GM19324 (cell line): ENCODE measurements around the gene OSBP2.
"Not testable (repeated sequence)": the region's sequence is repeated elsewhere in the genome, so short reads cannot be mapped to it uniquely, and the experiment has no call there.

Experiments used
- ATAC-seq: cut with Tn5 transposase; IDR thresholded peaks from one replicate; pipeline ENCODE4 v1.9.1; 2021; ENCODE audit warnings: mild to moderate bottlenecking, moderate library complexity; ENCODE audit not compliant: unreplicated experiment, low FRiP score

Gene OSBP2

DNA sequence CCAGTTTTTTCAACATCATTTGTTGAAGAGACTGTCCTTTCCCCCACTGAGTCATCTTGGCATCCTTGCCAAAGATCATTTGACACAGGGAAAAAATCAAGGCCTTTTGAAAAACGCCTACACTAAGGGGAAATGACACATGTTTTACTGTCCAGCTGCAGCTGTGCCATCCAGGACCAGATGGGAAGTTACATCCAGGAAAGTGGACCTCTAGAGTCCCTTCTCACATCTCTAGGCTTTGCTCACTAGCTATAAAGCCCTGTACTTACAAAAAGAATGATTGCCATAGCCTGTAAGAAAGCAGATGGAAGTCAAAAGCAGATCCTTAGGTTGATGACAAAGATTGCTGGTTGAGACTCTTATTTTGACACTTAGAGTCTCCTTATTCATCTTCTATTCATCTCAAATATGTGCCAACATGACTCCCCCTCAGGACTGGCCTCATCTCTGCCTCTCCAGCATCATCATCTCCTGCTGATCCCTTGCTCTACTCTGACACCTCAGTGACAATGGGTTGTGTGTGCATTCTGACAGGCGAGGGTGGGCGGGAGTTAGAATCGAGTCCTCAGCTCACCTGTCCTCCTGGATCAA, 22.8 kb downstream of the OSBP2 start:
- ATAC-seq, result no peak

DNA sequence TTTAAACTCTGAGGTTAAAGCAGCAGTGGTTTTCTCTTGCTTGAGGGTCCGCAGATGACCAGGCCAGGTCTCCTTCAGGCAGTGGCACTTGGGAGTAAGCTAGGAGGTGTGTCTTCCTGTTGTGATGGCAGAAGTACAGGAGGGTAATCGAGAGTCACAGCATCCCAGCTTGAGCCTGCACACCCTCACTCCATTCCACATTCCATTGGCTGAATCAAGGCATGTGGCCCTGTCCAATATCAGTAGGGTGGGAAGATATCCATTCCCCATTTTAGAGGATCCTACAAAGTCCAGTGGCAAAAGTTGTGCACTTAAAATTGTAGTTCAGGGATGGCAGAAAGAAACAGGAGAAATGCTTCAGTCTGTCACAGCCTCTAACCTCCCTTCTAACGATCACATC, 23.3 kb downstream of the OSBP2 start:
- ATAC-seq, result no peak

DNA sequence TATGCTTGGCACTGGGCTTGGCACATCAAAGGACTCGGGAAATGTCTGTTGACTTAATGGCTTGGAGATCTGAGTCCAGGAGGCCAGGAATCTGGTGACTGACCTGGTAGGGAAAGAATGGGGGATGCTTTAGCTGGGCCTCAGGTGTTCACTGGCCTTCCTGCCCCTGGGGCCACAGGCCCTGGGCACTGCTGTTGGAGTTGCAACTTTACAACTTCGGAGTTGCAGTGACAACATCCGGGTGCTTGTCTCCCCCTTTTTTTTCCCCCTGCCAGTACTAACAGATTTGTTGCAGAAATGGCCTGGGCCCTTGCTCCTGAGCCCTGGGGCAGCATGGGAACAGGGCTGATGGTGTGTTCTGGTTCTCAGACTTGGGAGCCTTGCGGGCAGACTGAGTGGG, 23.8 kb downstream of the OSBP2 start:
- no peak for ATAC-seq

DNA sequence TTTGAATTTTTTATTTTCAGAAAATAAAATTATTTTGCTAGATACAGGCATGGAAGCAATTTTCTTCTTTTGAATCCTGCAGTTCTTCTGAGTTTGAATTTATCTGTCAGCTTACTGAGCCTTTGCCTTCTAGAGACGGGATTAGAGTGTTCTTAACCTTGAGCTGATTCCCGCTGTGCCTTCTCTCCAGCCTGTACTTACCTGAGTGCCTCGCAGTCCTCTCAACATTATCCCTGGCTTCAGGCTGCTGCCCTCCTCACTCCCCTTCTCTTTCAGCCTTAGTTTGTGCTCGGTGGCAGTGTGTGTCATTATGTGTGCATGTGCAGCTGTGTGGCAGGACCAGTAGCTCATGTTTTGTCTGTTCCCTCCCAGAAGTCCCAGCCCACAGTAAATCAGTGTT, 24.3 kb downstream of the OSBP2 start:
- no peak for ATAC-seq

DNA sequence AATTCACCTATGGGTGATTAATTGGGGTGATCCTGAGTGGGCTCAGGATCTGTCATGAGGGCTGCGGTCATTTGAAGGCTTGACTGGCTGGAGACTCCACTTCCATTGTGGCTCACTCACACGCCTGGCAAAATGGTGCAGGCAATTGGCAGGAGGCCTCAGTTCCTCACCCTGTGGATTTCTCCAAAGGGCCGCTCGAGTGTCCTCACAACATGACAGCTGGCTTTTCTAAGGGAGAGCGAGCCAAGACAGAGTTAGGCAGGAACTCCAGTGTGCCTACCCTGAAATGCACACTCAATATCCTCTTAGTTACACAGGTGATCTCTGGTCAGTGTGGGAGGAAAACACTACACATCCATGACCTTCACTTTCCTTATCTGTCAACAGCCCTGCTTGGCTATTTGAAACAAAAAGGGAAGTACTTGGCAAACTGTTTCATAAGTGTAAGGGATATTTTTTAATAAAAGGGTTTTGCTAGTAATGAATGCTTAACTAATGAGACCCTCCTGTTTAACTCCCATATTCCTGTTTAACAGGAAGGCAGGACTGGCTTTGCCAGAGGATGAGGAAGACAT, 25.7 kb downstream of the OSBP2 start:
- no peak for ATAC-seq

DNA sequence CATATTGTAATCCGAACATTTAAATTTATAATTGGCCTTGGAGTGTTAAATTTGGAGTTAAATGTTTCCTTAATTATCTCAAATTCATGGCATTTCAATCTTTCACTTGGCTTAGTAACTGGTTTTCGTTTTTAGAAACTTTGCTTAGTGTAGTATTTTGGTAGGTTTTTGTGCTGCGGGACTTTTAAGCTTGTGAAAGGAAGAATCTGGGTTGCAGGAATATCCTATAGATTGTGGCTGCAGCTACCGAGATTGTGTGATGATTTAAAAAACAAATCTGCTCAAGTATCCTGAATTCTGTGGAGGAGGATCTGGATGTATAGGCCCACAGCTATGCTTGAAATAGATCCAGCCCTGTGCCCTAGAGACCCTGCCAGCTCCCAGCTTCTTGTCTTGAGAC, 27.1 kb downstream of the OSBP2 start:
- no peak for ATAC-seq

DNA sequence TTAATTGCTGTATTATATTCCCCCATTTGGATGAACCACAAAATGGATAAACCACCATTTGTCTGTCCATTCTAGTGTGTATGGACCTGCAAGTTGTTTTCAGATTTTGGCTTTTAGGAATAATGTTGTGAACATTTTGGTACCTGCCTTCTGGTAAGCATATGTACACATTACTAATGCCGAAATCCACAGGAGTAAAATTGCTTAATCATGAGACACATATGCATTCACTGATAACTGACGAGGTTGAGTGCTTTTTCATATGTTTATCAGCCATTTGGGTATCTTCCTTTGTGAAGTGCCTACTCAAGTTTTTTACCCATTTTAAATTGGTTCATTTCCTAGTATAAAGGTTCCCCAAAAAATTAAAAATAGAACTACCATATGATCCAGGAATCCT, 34.2 kb downstream of the OSBP2 start:
- ATAC-seq, result no peak

DNA sequence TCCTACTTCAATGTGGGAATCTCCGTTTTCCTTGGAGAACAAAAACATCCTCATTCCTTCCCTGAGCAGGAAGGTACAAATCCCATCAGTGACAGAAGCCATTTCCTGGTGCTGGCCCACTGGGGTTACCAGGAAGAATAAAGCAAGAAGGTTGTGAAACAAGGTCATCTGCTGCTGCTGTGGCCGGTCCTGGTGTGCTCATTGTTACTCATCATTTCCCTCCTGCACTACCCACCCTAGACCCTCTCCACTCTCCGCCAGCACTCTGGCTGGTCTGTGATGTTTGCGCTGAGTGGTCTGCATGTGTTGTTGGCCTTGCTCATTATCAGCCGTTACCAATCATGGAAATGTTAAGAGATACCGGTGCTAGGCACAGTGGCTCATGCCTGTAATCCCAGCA, 37.0 kb downstream of the OSBP2 start:
- no peak for ATAC-seq

DNA sequence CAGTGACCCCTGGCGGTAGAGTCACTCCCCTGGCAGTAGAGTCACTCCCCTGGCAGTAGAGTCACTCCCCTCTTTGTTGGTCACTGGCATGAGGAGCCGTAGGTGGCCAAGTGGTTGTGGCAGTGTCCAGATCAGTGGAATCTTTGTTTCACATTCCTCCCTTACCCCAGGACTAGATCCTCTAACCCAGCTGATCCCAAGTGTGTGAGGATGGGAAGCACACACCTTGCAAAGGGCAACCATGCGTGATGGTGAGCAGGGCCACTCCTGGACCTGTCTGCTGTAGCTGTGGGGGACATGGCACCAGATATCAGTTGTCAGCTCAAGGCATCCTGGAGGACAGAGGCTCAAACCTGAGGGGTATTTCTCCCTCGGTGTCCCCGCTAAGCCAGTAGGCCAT, 37.8 kb downstream of the OSBP2 start:
- no peak for ATAC-seq

DNA sequence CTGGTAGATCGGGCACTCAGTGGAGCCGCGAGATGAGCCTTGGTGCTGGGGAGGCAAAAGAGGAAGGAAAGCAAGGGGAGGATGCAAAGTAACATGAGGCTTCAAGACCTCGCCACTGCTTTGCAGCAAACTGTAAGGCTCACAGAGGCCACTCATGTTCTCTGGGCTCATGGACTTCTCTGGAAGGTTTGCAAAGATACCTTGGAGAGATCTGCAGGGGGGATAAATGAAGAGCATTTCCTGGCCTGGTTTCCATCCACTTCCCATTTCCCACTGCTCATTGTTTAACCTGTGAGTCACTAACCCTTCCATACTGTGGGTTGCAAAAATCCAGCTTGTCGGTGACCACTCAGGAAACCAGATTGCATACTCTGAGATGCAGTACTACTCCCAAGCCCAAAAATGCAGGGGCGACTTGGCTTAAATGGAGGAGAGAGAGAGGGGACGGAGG, 38.5 kb downstream of the OSBP2 start:
- ATAC-seq, result no peak

DNA sequence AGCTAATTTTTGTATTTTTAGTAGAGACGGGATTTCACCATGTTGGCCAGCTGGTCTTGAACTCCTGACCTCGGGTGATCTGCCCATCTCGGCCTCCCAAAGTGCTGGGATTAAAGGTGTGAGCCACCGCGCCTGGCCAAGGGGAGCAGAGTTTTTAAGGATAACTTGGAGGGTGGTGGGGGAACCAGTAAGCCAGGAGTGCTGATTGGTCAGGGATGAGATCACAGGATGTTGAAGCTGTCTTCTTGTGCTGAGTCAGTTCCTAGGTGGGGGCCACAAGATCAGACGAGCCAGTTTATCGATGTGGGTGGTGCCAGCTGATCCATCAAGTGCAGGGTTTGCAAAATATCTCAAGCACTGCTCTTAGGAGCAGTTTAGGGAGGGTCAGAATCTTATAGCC, 45.3 kb downstream of the OSBP2 start:
- not testable (repeated sequence) for ATAC-seq

DNA sequence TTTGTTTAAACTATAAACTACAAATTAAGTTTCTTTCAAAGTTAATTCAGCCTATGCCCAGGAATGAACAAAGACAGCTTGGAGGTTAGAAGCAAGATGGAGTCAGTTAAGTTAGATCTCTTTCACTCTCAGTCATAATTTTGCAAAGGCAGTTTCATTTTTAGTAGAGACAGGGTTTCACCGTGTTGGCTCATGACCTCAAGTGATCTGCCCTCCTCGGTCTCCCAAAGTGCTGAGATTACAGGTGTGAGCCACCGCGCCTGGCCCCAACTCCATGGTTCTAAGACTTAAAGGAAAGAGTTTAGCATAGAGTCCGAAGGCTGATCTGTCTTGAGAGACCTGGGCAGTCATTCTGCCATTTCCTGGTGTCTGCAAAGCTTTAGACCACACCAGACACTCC, 45.8 kb downstream of the OSBP2 start:
- not testable (repeated sequence) for ATAC-seq

DNA sequence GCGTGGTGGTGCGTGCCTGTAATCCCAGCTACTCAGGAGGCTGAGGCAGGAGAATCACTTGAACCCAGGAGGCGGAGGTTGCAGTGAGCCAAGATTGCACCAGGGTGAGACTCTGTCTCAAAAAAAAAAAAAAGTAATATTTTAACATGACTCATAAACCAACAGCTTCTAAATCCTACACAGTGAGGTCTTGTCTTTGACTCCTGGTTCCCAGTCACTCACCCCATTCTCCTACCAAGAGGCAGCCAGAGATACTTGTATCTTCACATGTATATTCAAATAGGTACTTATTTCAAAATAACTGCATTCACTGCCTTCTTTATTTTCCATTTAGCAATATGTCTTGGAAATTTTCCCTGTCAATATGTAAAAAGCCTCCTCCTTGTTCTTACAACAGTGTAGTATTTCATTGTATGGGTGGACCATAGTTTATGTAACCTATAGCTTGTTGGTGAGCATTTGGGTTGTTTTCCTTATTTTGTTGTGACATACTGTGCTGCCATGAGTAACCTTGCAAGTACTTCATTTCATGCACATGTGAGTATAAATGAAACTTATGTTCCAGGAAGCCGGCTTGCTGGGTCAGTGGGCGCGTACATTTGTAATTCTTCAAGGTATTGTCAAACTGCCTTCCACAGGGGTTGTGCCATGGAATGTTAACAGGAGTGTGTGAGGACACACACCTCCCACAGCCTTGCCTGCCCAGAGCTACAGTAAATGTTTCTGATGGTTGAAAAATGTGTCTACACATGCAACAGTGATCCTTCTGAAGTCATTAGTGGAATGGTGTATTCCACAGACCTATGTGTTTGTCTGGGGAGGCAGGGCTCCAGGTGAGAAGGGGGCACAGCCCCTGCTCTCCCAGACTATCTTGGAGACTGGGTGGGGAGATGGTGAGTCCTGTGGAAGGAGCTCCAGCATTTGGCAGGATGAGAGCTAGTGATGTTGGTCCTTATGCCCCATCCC, 47.9 kb downstream of the OSBP2 start:
- no peak for ATAC-seq

DNA sequence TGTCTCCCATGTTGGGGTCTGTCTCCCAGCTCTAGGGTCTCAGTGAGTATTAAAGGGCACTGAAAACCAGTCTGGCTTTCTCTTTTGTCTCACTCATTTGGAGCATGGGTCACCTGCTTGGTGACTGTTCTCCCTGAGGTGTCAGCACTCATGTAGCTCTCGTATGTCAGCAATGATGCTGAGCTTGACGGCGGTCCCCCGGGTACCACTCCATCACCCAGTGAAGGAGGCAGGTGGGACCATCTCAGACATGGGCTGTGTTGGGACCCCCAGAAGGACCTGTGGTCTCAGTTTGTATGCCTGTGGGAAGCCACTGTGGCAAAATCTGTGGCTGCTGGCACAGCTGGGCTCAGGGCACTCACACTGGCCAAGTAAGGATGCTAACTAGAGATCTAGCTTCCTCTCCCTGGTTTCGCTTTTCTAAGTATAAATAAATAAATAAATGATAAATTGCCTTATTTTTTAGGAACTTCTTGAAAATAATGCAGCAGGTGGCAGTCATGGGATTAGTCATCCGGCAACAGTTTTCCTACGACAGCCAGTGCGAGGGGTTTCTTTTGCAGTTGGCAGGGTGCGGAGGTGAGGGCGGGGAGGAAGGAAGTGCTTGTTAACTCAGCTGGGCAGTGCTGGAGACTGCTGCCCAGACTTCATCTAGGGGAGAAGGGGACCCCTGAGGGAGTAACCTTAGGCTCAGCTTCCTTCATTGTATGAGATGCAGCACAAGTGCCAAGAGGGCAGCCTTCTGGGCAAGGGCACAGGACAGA, 48.8 kb downstream of the OSBP2 start:
- no peak for ATAC-seq

DNA sequence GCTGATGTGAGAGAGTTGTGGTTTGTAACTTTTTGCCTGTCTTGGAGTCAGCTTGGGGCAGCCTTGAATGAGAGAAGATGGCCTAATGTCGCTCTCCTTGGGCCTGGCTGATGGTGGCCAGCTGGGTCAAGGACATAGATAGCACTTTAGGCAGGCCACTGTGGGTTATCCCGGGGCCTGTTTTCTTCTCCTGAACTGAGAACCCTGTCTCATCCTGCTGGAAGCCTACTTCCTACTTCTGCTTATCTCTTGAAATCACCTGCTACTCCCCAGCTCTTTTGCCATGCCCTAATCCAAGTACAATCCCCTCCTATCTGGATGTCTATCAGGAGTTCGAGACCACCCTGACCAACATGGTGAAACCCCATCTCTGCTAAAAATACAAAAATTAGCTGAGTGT, 49.5 kb downstream of the OSBP2 start:
- no peak for ATAC-seq

DNA sequence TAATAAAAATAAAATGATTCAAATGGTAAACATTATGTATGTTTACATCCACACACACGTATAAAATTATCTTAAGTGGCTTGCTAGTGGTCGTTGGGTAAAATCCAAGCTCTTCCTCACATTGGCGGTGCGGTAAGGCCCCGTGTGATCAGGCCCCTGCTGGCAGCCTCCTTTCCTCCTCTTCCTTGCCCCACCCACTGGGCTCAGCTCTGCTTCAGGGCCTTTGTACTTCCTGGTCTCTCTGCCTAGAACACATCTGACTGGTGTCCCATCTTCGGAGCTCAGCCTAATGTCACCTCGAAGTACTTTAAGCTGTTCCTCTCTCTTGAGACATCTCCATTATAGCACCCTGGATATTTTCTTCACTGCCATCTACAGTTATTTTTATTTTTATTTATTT, 52.8 kb downstream of the OSBP2 start:
- ATAC-seq, result no peak

DNA sequence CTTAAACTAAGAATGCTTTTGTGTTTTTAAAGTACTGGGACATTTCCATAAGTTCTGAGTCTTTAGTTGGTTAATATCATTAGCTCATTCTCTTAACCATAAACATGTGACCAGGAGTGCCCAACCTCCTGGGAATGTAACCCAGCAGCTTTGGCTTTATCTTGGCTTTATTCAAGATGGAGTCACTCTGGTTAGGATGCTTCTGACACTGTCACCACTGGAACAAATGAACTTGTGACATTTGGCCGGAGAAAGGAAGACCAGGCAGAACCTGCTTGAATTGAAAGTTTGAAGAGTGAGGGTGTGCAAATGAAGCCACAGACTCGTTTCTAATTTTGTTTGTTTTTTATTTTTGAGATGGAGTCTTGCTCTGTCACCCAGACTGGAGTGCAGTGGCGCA, 54.6 kb downstream of the OSBP2 start:
- no peak for ATAC-seq

DNA sequence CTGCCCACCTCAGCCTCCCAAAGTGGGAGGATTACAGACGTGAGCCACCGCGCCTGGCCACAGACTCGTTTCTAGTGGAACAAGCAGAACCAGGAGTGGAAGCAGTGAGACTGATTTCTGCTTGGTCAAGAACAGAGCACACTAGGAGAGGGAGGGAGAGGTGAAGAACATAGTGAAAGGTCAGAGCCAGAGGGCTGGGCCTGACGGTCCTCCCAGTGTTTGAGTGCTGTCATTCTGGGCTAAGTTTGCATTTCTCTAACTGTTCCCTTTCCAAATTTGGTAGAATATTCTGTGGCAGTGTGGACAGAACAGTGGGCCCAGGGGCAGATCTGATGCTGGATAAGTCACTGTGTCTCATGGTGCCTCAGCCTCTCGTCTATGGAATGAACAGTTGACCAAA, 55.2 kb downstream of the OSBP2 start:
- no peak for ATAC-seq

DNA sequence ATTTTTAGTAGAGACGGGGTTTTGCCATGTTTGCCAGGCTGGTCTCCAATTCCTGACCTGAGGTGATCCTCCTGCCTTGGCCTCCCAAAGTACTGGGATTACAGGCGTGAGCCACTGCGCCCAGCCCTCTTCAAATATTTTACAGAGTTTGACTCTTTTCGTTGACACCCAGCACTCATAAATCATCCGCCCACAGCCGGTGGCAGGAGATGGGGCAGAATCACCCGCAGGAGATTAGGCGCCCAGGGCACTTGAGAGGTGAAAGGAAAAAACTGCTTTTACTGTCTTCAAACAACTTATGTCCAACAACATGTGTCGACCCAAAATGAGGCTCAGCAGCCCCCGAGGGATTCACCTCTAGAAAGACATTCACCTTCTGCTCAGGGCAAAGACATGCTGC, 56.9 kb downstream of the OSBP2 start:
- no peak for ATAC-seq

DNA sequence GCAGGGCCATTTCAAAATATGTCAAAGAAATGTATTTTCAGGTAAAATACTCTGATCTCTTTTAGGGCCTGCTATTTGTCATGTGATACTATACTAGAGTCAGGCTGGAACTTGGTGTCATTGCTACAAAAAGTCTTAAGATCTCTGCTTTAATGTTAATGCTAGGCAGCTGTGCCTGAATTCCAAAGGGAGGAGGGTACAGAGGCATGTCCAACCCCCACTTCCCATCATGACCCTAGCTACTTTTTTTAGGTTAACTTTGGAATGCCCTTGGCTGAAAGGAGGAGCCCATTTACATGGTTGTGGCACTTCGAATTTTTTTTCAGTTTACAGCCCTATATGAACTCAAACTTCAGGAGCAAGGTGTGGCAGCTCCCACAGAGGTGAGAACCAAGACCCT, 58.1 kb downstream of the OSBP2 start:
- ATAC-seq, result no peak

DNA sequence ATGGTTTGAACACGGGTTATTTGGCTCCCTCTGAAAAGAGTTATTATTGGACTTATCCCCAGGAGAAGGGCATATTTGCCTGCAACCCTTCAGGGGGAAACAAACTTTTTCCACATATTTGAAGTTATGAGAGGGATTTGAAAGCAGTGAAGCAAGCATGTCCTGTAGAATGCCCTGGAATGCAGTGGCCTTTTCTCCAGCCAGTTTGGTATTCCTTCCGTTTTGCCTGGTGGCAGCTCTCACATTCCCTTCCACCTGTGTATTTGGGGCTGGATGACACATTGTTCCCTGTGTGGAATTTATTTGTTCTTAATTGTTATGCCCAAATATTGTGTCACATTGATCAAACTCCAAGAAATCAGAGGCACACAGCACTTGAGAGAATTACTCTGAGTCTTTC, 59.0 kb downstream of the OSBP2 start:
- no peak for ATAC-seq
